ENCODE results near the gene CIAO3.

CIAO3 gene

GRCh38 chr16:764184-764750 is 23.5 kb upstream of the CIAO3 start:
- no peak for TF ChIP-seq CTCF (IDR thresholded peaks at IDR 0.05; ENCODE audit: insufficient read depth, low read depth, low read length, missing control alignments)
- DNase-seq (ENCODE audit: low read depth): no peak
- no peak overlapping the region for H3K4me3 ChIP-seq (ENCODE audit: low read length)

DNA sequence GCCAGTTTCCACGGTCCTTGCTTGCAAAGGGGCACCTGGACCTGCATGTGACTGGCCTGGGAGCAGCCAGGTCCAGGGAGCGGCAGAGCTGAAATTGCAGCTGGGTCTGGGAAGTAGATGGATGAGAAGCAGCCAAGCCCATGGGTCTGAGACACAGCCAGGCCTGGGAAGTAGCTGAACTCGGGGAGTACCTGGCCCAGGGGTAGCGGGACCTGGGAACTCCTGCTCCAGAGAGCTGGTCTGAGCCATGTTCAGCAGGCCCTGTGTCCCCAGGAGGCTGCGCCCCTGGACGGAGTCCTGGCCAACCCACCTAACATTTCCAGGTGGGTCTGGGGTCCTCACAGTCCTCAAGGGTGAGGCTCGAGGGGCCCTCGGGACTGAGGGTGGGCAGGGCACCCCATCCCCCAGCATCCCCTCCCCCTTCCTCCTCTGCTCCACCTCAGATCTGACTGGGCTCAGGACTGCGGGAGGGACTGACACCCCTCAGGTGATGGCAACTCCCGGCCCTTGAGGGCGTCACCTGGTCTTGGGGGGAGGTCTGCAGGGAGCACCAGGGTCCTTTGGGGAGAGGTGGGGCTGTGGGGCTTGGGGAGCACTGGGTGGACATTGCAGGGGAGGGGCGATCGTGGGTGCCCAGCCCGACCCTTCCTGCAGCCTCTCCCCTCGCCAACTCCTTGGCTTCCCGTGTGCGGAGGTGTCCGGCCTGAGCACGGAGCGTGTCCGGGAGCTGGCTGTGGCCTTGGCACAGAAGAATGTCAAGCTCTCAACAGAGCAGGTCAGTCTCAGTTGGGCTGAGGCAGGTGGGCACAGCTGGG is 22.8 kb upstream of the CIAO3 start:
- DNase-seq (ENCODE audit: low read depth): no peak
- no peak for TF ChIP-seq CTCF (IDR thresholded peaks at IDR 0.05; ENCODE audit: insufficient read depth, low read depth, low read length, missing control alignments)

GRCh38 chr16:762595-763268 is 21.9 kb upstream of the CIAO3 start:
- no peak overlapping the region for H3K4me3 ChIP-seq (ENCODE audit: low read length)
- no peak for TF ChIP-seq CTCF (IDR thresholded peaks at IDR 0.05; ENCODE audit: insufficient read depth, low read depth, low read length, missing control alignments)
- no peak for DNase-seq (ENCODE audit: low read depth)

More for the DNA sequence above, 22.8 kb upstream of the CIAO3 start:
- H3K4me3 ChIP-seq (ENCODE audit: low read length): no peak overlapping the region

- TF ChIP-seq CTCF (IDR thresholded peaks at IDR 0.05; ENCODE audit: insufficient read depth, low read depth, low read length, missing control alignments): no peak
These were observed 21.1 kb upstream of the CIAO3 start for GRCh38 chr16:761625-762513.

DNA sequence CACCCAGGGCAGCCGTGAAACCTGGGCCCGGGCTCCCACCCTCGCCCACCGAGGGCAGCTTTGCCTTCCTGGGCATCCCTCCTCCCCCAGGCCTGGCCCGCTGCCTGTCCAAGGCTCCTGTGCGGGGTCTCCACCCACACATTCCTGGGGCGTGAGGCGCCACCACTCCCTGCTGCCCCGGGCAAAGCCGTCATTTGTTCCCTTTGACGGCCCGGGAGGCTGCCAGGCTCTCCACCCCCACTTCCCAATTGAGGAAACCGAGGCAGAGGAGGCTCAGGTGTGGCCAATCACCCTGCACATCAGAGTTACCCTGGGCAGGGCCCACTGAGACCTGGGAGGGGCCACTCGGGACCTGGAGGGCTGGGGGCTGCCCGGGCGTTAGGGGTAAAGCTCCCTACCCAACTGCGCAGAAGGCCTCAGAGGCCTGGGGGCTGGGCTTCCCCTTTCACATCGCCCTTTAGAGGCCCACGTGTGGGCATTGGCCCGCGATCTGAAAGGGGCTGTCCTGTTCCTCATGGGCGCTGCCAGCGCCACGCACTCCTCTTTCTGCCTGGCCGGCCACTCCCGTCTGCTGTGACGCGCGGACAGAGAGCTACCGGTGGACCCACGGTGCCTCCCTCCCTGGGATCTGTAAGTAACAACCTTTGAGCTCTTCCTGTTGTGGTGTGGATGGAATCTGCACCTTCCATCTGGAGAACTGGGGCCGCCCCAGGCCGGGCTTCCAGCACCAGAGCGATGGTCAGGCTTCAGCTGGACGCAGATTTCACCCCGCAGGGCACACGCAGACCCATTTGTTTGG is 19.9 kb upstream of the CIAO3 start, which contains the start of gene MSLN:
MSLN (plus strand) TSS at position 190 of the 799 bp plus-strand sequence. CDS start 1,947 bp downstream, outside the sequence.
- H3K4me3 ChIP-seq (ENCODE audit: low read length): no peak within 1 kb of the TSS
- TF ChIP-seq CTCF (IDR thresholded peaks at IDR 0.05; ENCODE audit: insufficient read depth, low read depth, low read length, missing control alignments): no peak
- DNase-seq (ENCODE audit: low read depth): peak; percentile 76

More at GRCh38 chr16:761625-762513, 21.1 kb upstream of the CIAO3 start:
- no peak overlapping the region for H3K4me3 ChIP-seq (ENCODE audit: low read length)
- DNase-seq (ENCODE audit: low read depth): no peak

GRCh38 chr16:760065-760464 is 19.3 kb upstream of the CIAO3 start:
- no peak overlapping the region for H3K4me3 ChIP-seq (ENCODE audit: low read length)
- TF ChIP-seq CTCF (IDR thresholded peaks at IDR 0.05; ENCODE audit: insufficient read depth, low read depth, low read length, missing control alignments): no peak
- DNase-seq (ENCODE audit: low read depth): no peak
